Fibroblast of lung (primary cell): ENCODE results near the gene MRC1. TPM values are rescaled to one million over a fixed set of nuclear protein-coding genes. Genes with fewer than 3 reads are reported as not detected.

Source experiments
- DNase-seq, 2 donors: peaks; one replicate each; pipeline versions ENCODE4 v3.0.0 to v3.0.0-alpha.2; 2010; ENCODE audit warnings: low read depth in 2 of 2
- H2AFZ ChIP-seq: 2 replicates; pipeline ENCODE4 v1.5.1; 2012; ENCODE audit warnings: low read length, control low read depth, inconsistent platforms
- H3K27ac ChIP-seq: 2 replicates; pipeline ENCODE4 v1.5.1; 2011; ENCODE audit warnings: low read length, control low read depth; ENCODE audit not compliant: insufficient read depth
- H3K27me3 ChIP-seq: 2 replicates; pipeline ENCODE4 v1.5.1; 2011; ENCODE audit warnings: mild to moderate bottlenecking, low read length; ENCODE audit not compliant: control insufficient read depth, insufficient read depth
- H3K36me3 ChIP-seq: 2 replicates; pipeline ENCODE4 v1.5.1; 2011; ENCODE audit warnings: low read length; ENCODE audit not compliant: control insufficient read depth, insufficient read depth
- H3K4me1 ChIP-seq: 2 replicates; pipeline ENCODE4 v1.5.1; 2011; ENCODE audit warnings: low read length; ENCODE audit not compliant: control insufficient read depth, insufficient read depth; ENCODE audit errors: extremely low read depth
- H3K4me2 ChIP-seq: 2 replicates; pipeline ENCODE4 v1.5.1; 2011; ENCODE audit warnings: low read length, control low read depth; ENCODE audit not compliant: insufficient read depth; ENCODE audit errors: extremely low read depth
- H3K4me3 ChIP-seq, 4 experiments: fragments of 200-600 bp in 1 of 4; sonication (generic) in 1 of 4; replicated peaks in 1 of 4; 2 replicates each; pipeline ENCODE4 v1.5.1; 2011 to 2016; ENCODE audit warnings: low read length in 4 of 4, low read depth in 3 of 4, mild to moderate bottlenecking in 3 of 4, control low read depth in 2 of 4, inconsistent platforms in 1 of 4, mixed read lengths in 1 of 4; ENCODE audit not compliant: insufficient read depth in 1 of 4; ENCODE audit errors: control extremely low read depth in 1 of 4
- H3K79me2 ChIP-seq: 2 replicates; pipeline ENCODE4 v1.5.1; 2012; ENCODE audit warnings: mild to moderate bottlenecking, low read length, inconsistent platforms; ENCODE audit not compliant: control insufficient read depth, insufficient read depth
- H3K9ac ChIP-seq: 2 replicates; pipeline ENCODE4 v1.5.1; 2011; ENCODE audit warnings: mild to moderate bottlenecking, low read length, control low read depth; ENCODE audit not compliant: insufficient read depth
- H3K9me3 ChIP-seq: 2 replicates; pipeline ENCODE4 v1.5.1; 2012; ENCODE audit warnings: low read depth, low read length; ENCODE audit not compliant: control insufficient read depth, insufficient read depth
- H4K20me1 ChIP-seq: 2 replicates; pipeline ENCODE4 v1.5.1; 2011; ENCODE audit warnings: low read length; ENCODE audit not compliant: control insufficient read depth, insufficient read depth; ENCODE audit errors: extremely low read depth
- CTCF ChIP-seq, 2 donors: IDR thresholded peaks in 1 of 2; conservative IDR thresholded peaks in 1 of 2; 1 replicate in 1 of 2; 2 replicates in 1 of 2; pipeline ENCODE4 v1.5.1; 2011 to 2012; ENCODE audit warnings: low read length in 2 of 2, control low read depth in 1 of 2, inconsistent platforms in 1 of 2, low read depth in 1 of 2, mild to moderate bottlenecking in 1 of 2
- EZH2 ChIP-seq: IDR thresholded peaks from 2 replicates; pipeline ENCODE4 v1.5.1; 2012; ENCODE audit warnings: low read length, control low read depth, mild to moderate bottlenecking; ENCODE audit errors: missing control alignments
- polyA plus RNA-seq, 2 donors: library from polyadenylated mRNA; depleted of rRNA in 1 of 2; stranded (reverse) in 1 of 2; unstranded in 1 of 2; fragments of >200 nt; gene quantifications; 2 replicates each; pipeline ENCODE4 v1.2.1, GENCODE V29; 2011 to 2012; ENCODE audit warnings: missing spikeins in 1 of 2
- total RNA-seq: library from RNA; depleted of rRNA; stranded (reverse); fragments of >200 nt; gene quantifications from 2 replicates; pipeline ENCODE4 v1.2.1, GENCODE V29; 2014

MRC1 gene
- total and polyA plus RNA-seq, 2 donors (not counting 1 experiment from before 2014, with no cell fraction given), result 0.01 TPM; not detected in 1

GRCh38 chr10:17820943-17821342 is 11.8 kb downstream of the MRC1 start:
- H3K27me3 ChIP-seq, result peaks cover 3% of the 10 kb centered on the region
- H3K9me3 ChIP-seq, result no peaks in the 10 kb centered on the region
- no peaks in the 10 kb centered on the region for H3K79me2 ChIP-seq
- TF ChIP-seq CTCF (conservative IDR thresholded peaks at IDR 0.05 in 1 of 2, IDR thresholded peaks at IDR 0.05 in 1 of 2; ENCODE audit: low read depth in 1 of 2, low read length in 2 of 2) (no peak), EZH2 (no peak)
- H3K9ac ChIP-seq, result no peak overlapping the region
- H2AFZ ChIP-seq, result no peak overlapping the region
- H3K4me1 ChIP-seq, result no peaks in the 10 kb centered on the region
- no peak overlapping the region for H3K4me3 ChIP-seq
- no peak overlapping the region for H3K4me2 ChIP-seq
- no peaks in the 10 kb centered on the region for H3K36me3 ChIP-seq
- DNase-seq, result no peak
- H4K20me1 ChIP-seq, result no peaks in the 10 kb centered on the region
- H3K27ac ChIP-seq, result no peak overlapping the region

- H3K27ac ChIP-seq, result no peak overlapping the region
- no peaks in the 10 kb centered on the region for H3K36me3 ChIP-seq
- peaks cover 3% of the 10 kb centered on the region for H3K27me3 ChIP-seq
- H2AFZ ChIP-seq, result no peak overlapping the region
- H3K9me3 ChIP-seq, result no peaks in the 10 kb centered on the region
- H3K4me3 ChIP-seq, result no peak overlapping the region
- no peak overlapping the region for H3K9ac ChIP-seq
- no peaks in the 10 kb centered on the region for H3K4me1 ChIP-seq
- DNase-seq, result no peak
- no peaks in the 10 kb centered on the region for H4K20me1 ChIP-seq
- no peaks in the 10 kb centered on the region for H3K79me2 ChIP-seq
- TF ChIP-seq CTCF (conservative IDR thresholded peaks at IDR 0.05 in 1 of 2, IDR thresholded peaks at IDR 0.05 in 1 of 2; ENCODE audit: low read depth in 1 of 2, low read length in 2 of 2) (no peak), EZH2 (no peak)
- no peak overlapping the region for H3K4me2 ChIP-seq
Measured at GRCh38 chr10:17821893-17822292, 12.7 kb downstream of the MRC1 start.

- no peak overlapping the region for H2AFZ ChIP-seq
- TF ChIP-seq CTCF (conservative IDR thresholded peaks at IDR 0.05 in 1 of 2, IDR thresholded peaks at IDR 0.05 in 1 of 2; ENCODE audit: low read depth in 1 of 2, low read length in 2 of 2) (no peak), EZH2 (no peak)
- H3K79me2 ChIP-seq, result no peaks in the 10 kb centered on the region
- H3K36me3 ChIP-seq, result no peaks in the 10 kb centered on the region
- H3K27ac ChIP-seq, result no peak overlapping the region
- H4K20me1 ChIP-seq, result no peaks in the 10 kb centered on the region
- H3K4me1 ChIP-seq, result peaks cover 5% of the 10 kb centered on the region
- no peak overlapping the region for H3K4me2 ChIP-seq
- DNase-seq, result no peak
- H3K27me3 ChIP-seq, result no peaks in the 10 kb centered on the region
- no peak overlapping the region for H3K9ac ChIP-seq
- no peaks in the 10 kb centered on the region for H3K9me3 ChIP-seq
- no peak overlapping the region for H3K4me3 ChIP-seq
Measured at GRCh38 chr10:17831341-17831740, 22.2 kb downstream of the MRC1 start.
